Hepatocyte (in vitro differentiated cells): ENCODE data around the gene BEST2. TPM values are rescaled to one million over a fixed set of nuclear protein-coding genes. Genes with fewer than 3 reads are reported as not detected.
A peak's percentile ranks its signal among the peaks of the same experiment; 100 is the strongest.

Experiments
- DNase-seq: peaks from one replicate; pipeline ENCODE4 v3.0.0-alpha.2; 2016; ENCODE audit warnings: low spot score
- H2AFZ ChIP-seq: fragments of 200-600 bp; sonication (generic); 2 replicates; pipeline ENCODE4 v1.6.0; 2016; ENCODE audit warnings: antibody characterized with exemption, mild to moderate bottlenecking
- H3K27ac ChIP-seq: fragments of 200-600 bp; sonication (generic); 2 replicates; pipeline ENCODE4 v1.5.1; 2016; ENCODE audit warnings: mild to moderate bottlenecking
- H3K27me3 ChIP-seq: fragments of 200-600 bp; sonication (generic); 2 replicates; pipeline ENCODE4 v1.6.1; 2016
- H3K36me3 ChIP-seq: fragments of 200-600 bp; sonication (generic); replicated peaks from 2 replicates; pipeline ENCODE4 v1.5.1; 2016; ENCODE audit warnings: low read depth; ENCODE audit not compliant: insufficient read depth
- H3K4me1 ChIP-seq: fragments of 200-600 bp; sonication (generic); 2 replicates; pipeline ENCODE4 v1.5.1; 2016; ENCODE audit warnings: mild to moderate bottlenecking, moderate library complexity; ENCODE audit not compliant: insufficient read depth
- H3K4me2 ChIP-seq: fragments of 200-600 bp; sonication (generic); 2 replicates; pipeline ENCODE4 v1.6.0; 2016
- H3K4me3 ChIP-seq: fragments of 200-600 bp; sonication (generic); 2 replicates; pipeline ENCODE4 v1.5.1; 2016; ENCODE audit warnings: mild to moderate bottlenecking
- H3K79me2 ChIP-seq: fragments of 200-600 bp; sonication (generic); 2 replicates; pipeline ENCODE4 v1.6.0; 2017; ENCODE audit warnings: mild to moderate bottlenecking
- H3K9me2 ChIP-seq: fragments of 200-600 bp; sonication (generic); replicated peaks from 2 replicates; pipeline ENCODE4 v1.6.0; 2017; ENCODE audit warnings: mild to moderate bottlenecking; ENCODE audit not compliant: insufficient read depth
- H3K9me3 ChIP-seq: fragments of 200-600 bp; sonication (generic); 2 replicates; pipeline ENCODE4 v1.5.1; 2016; ENCODE audit warnings: low read depth, mild to moderate bottlenecking
- H4K20me1 ChIP-seq: fragments of 200-600 bp; sonication (generic); 2 replicates; pipeline ENCODE4 v1.6.0; 2016; ENCODE audit warnings: mild to moderate bottlenecking; ENCODE audit not compliant: insufficient read depth, poor library complexity, severe bottlenecking
- EZH2 ChIP-seq: fragments of 200-600 bp; sonication (generic); IDR thresholded peaks from 2 replicates; pipeline ENCODE4 v1.6.1; 2016; ENCODE audit warnings: antibody characterized with exemption, mild to moderate bottlenecking, borderline replicate concordance
- EZH2phosphoT487 ChIP-seq: fragments of 200-600 bp; sonication (generic); IDR thresholded peaks from one replicate; pipeline ENCODE4 v1.6.1; 2018; ENCODE audit warnings: antibody characterized with exemption, mild to moderate bottlenecking, low read depth, moderate library complexity; ENCODE audit not compliant: unreplicated experiment, severe bottlenecking
- whole genome bisulfite sequencing: methylation state at CpG from one replicate; pipeline ENCODE4 v1.1.6; 2016; ENCODE audit warnings: low lambda C conversion rate; ENCODE audit errors: missing lambda C conversion rate; 5-methylcytosine and 5-hydroxymethylcytosine counted together
- polyA plus RNA-seq: library from polyadenylated mRNA; unstranded; fragments of >200 nt; fragmentation: Nextera tagmentation; extraction: Ambion mirVana; gene quantifications from 2 replicates; pipeline ENCODE4 v1.2.1, GENCODE V29; 2016
- total RNA-seq: library from RNA; depleted of rRNA; stranded (reverse); fragments of >200 nt; gene quantifications from 2 replicates; pipeline ENCODE4 v1.2.3, GENCODE V29; 2014
- TF ChIP-seq, protein P1 (sequence below): fragments of 200-600 bp; sonication (generic); IDR thresholded peaks from 2 replicates; pipeline ENCODE4 v1.5.1; 2016; ENCODE audit warnings: antibody characterized with exemption, mild to moderate bottlenecking; ENCODE audit not compliant: poor library complexity

Gene BEST2
- total and polyA plus RNA-seq, 2 experiments from 2014 or later, result not detected

DNA sequence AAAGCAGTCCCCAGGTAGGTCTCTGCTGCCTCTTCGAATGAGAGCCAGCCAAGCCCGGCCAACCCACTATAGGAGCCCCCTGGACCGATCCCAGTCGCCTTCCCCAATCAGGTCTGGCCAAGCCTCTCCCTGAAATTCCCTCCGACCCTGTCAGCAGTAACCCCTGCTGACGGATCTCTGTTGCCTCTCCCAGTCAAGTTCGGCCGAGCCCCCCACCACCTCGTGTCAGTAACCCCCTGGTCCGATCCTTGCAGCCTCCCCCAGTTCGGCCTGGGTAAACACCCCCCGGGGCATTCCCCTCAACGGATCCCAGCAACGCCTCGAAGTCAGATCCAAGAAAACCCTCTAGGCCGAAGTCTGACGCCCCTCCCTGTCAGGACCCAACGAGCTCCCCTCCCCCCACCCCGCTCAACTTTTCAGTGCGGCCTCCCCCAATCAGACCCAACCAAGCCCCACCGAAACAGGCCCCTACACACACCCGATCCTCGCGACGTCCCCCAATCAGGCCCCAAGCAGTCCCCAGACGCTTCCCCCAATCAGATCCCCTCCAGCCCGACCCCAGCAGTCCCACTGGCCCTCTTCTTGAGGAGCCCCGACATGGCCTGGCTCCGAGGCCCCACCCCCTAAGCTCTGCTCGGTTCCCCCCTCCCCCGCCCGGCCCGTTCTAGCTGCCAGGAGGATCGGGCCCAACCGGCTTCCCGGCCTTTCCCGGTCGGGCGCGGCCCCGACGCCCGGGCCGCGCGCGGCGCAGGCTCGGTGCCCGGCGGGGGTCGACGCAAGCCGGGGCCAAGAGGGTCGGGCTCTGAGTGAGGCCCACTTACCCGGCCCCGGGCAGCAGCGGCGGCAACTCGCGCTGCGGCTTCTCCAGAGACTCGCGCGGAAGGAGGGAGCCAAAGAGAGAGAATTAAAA is 29.7 kb upstream of the BEST2 start:
- Histone ChIP-seq H3K4me1 (peaks cover 10% of the 10 kb centered on the region), H3K9me3 (no peaks in the 10 kb centered on the region), H2AFZ (peak overlapping the region; percentile 10), H3K27me3 (no peaks in the 10 kb centered on the region), H3K36me3 (no peaks in the 10 kb centered on the region), H3K27ac (peak overlapping the region; percentile 95), H3K79me2 (peaks cover 58% of the 10 kb centered on the region), H3K9me2 (no peaks in the 10 kb centered on the region), H4K20me1 (peaks cover 7% of the 10 kb centered on the region), H3K4me3 (peak overlapping the region; percentile 60), H3K4me2 (peak overlapping the region; percentile 99)
- under 1% methylated on average over 55 of the region's 65 CpGs for WGBS
- TF ChIP-seq, protein P1, sequence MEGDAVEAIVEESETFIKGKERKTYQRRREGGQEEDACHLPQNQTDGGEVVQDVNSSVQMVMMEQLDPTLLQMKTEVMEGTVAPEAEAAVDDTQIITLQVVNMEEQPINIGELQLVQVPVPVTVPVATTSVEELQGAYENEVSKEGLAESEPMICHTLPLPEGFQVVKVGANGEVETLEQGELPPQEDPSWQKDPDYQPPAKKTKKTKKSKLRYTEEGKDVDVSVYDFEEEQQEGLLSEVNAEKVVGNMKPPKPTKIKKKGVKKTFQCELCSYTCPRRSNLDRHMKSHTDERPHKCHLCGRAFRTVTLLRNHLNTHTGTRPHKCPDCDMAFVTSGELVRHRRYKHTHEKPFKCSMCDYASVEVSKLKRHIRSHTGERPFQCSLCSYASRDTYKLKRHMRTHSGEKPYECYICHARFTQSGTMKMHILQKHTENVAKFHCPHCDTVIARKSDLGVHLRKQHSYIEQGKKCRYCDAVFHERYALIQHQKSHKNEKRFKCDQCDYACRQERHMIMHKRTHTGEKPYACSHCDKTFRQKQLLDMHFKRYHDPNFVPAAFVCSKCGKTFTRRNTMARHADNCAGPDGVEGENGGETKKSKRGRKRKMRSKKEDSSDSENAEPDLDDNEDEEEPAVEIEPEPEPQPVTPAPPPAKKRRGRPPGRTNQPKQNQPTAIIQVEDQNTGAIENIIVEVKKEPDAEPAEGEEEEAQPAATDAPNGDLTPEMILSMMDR, result no peak
- no peak for TF ChIP-seq EZH2
- peak; percentile 91 for DNase-seq

DNA sequence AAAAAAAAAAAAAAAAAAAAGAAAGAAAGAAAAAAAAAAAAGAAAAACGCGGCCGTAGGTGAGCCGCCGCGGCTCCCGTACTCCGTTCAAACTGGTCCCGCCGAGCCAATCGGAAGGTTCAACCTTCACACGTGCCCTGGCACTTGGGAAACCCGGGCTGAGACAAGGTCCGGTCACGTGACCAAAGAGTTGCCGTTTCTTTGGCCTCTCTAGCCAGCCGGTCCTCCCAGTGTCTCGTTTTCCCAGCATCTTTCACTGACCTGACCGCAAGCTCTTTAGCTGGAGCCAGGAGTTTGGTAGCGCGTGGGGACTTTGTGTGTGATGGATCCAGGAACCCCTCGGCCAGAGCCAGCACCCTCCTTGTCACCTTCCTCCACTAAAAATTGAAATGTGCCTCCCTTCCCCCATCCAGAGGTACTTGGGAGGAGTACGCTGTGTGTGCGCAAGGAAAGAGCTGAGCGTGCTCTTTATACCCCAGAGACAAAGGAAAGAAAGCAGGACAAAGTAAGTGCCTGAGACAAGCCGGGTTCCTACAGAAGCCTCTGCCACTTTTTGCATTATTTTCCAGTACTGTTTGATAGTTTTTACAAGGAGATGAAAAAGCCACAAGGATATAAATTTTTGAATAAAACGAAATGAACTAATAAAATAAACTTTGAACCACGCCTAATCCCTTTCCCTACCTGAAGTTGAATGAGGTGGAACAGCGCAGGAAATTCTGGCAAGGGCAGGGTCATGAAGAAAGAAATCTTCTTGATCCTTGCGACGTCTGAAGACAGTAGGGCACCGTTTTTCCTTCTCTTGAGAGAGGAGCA is 28.8 kb upstream of the BEST2 start:
- peak overlapping the region; percentile 99 for H3K4me2 ChIP-seq
- TF ChIP-seq, protein P1, result no peak
- TF ChIP-seq EZH2, result no peak
- no peak for TF ChIP-seq EZH2phosphoT487
- H3K9me3 ChIP-seq, result no peaks in the 10 kb centered on the region
- no peaks in the 10 kb centered on the region for H3K36me3 ChIP-seq
- H3K9me2 ChIP-seq, result no peaks in the 10 kb centered on the region
- peak overlapping the region; percentile 95 for H3K27ac ChIP-seq
- H3K27me3 ChIP-seq, result no peaks in the 10 kb centered on the region
- 2% methylated on average over 29 of the region's 32 CpGs for WGBS
- H4K20me1 ChIP-seq, result peaks cover 7% of the 10 kb centered on the region
- H2AFZ ChIP-seq, result peak overlapping the region; percentile 53
- H3K4me3 ChIP-seq, result peak overlapping the region; percentile 56
- peak; percentile 100 for DNase-seq
- peaks cover 52% of the 10 kb centered on the region for H3K79me2 ChIP-seq
- H3K4me1 ChIP-seq, result peaks cover 10% of the 10 kb centered on the region

DNA sequence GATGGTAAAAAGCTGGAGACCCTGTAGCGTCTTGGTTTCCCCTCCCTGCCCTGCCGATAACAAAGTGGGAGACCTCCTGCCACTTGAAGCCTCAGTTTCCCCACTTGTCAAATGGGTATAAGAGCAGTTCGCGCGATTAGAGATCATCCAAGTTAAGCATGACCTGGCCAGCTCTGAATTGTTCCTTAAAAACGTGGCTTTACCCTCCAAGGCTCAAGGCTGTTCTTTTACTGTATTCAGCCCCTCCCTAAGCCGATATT is 28.3 kb upstream of the BEST2 start:
- no peaks in the 10 kb centered on the region for H3K9me2 ChIP-seq
- H3K4me2 ChIP-seq, result peak overlapping the region; percentile 92
- TF ChIP-seq EZH2phosphoT487, result no peak
- no peak for TF ChIP-seq EZH2
- TF ChIP-seq, protein P1, result no peak
- peak overlapping the region; percentile 56 for H3K4me3 ChIP-seq
- WGBS, result 3% methylated on average over 7 of the region's 7 CpGs
- H4K20me1 ChIP-seq, result peaks cover 7% of the 10 kb centered on the region
- peaks cover 47% of the 10 kb centered on the region for H3K79me2 ChIP-seq
- H3K27ac ChIP-seq, result peak overlapping the region; percentile 66
- no peaks in the 10 kb centered on the region for H3K9me3 ChIP-seq
- H3K36me3 ChIP-seq, result no peaks in the 10 kb centered on the region
- no peaks in the 10 kb centered on the region for H3K27me3 ChIP-seq
- no peak for DNase-seq
- peaks cover 10% of the 10 kb centered on the region for H3K4me1 ChIP-seq
- peak overlapping the region; percentile 53 for H2AFZ ChIP-seq
